Testis (tissue), 3 donors: ENCODE data around the gene TFCP2. TPM values are rescaled to one million over a fixed set of nuclear protein-coding genes. Genes with fewer than 3 reads are reported as not detected.

Experiments
- DNase-seq: peaks from one replicate; pipeline ENCODE4 v3.0.0-alpha.2; 2019
- H3K27ac ChIP-seq, 2 donors: fragments of 200-600 bp; sonication (generic); one replicate each; pipeline ENCODE4 v1.5.1; 2019
- H3K27me3 ChIP-seq: fragments of 200-600 bp; sonication (generic); one replicate; pipeline ENCODE4 v1.5.1; 2019
- H3K36me3 ChIP-seq: fragments of 200-600 bp; sonication (generic); one replicate; pipeline ENCODE4 v1.5.1; 2017; ENCODE audit warnings: low read depth; ENCODE audit errors: missing control alignments
- H3K4me1 ChIP-seq: fragments of 200-600 bp; sonication (generic); one replicate; pipeline ENCODE4 v1.5.1; 2019
- H3K4me3 ChIP-seq, 2 donors: fragments of 200-600 bp; sonication (generic); one replicate each; pipeline ENCODE4 v1.5.1; 2017 to 2019
- H3K9me3 ChIP-seq: fragments of 200-600 bp; sonication (generic); one replicate; pipeline ENCODE4 v1.5.1; 2017
- CTCF ChIP-seq, 3 experiments: fragments of 450-650 bp in 2 of 3; fragments of 200-600 bp in 1 of 3; sonication (generic) in 1 of 3; IDR thresholded peaks; one replicate each; pipeline ENCODE4 v1.5.1; 2016 to 2019; ENCODE audit warnings: antibody characterized with exemption in 3 of 3, mild to moderate bottlenecking in 2 of 3, moderate library complexity in 1 of 3
- POLR2A ChIP-seq: fragments of 450-650 bp; IDR thresholded peaks from one replicate; pipeline ENCODE4 v1.6.1; 2017; ENCODE audit warnings: antibody characterized with exemption, mild to moderate bottlenecking, moderate library complexity
- WGBS, 2 donors: methylation state at CpG; one replicate each; pipeline ENCODE4 v1.1.5; 2018; 5-methylcytosine and 5-hydroxymethylcytosine counted together
- intact Hi-C: fragments of 100-400 bp; cut with DNase I; formaldehyde crosslinking; loops from one replicate; pipeline ENCODE4 v1.15.1; 2023; ENCODE audit warnings: low total_unique reads
- polyA plus RNA-seq: library from polyadenylated mRNA; stranded (reverse); fragments of 350-450 nt; fragmentation: Illumina TruSeq; extraction: RNeasy Lipid Tissue Mini Kit (QIAGEN cat#74804); gene quantifications from one replicate; pipeline ENCODE4 v1.2.3, GENCODE V29; 2014; ENCODE audit warnings: low read depth, low replicate concordance; ENCODE audit not compliant: insufficient read depth
- total RNA-seq, 2 donors: library from RNA; depleted of rRNA; stranded (reverse); fragments of >200 nt; gene quantifications; one replicate each; pipeline ENCODE4 v1.2.3, GENCODE V29; 2016

TFCP2 gene
- total and polyA plus RNA-seq, 3 donors from 2014 or later = 13.8 to 17.2 (median 16.2) TPM

DNA sequence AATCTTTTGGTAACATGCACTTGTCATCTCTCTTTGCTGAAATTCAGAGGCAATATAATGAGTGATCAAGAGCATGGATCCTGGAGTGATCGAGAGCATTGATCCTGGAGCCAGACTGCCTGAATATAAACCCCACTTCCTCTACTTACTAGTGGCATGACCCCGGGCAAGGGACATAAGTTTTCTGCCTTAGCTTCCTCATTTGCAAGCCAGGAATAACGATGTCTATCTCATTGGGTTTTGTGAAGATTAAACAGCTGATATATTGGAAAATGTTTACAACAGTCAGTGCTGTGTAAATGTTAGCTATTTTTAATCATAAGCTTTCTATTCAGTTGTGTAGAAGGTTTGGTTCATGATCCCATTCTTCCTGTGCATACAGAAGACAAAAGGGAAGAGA, 87.2 kb downstream of the TFCP2 start:
- Histone ChIP-seq H3K36me3 (no peaks in the 10 kb centered on the region), H3K27ac (no peak overlapping the region), H3K4me1 (peaks cover 13% of the 10 kb centered on the region), H3K4me3 (no peak overlapping the region), H3K27me3 (no peaks in the 10 kb centered on the region), H3K9me3 (no peaks in the 10 kb centered on the region)
- no peak for TF ChIP-seq POLR2A
- TF ChIP-seq CTCF (IDR thresholded peaks at IDR 0.05) = no peak
- intact Hi-C loops = no loop called here
- 70 to 88% methylated on average over 3 of the region's 3 CpGs for WGBS, 2 donors
- no peak for DNase-seq

- DNase-seq = peak; percentile 99
- H3K27ac ChIP-seq = peak within 1 kb of the TSS; percentile 90 to 96
- H3K36me3 ChIP-seq = no peaks in the 10 kb centered on the region
- intact Hi-C loops = no loop called here
- 0 to 1% methylated on average over 16 to 72 of the region's 74 CpGs for WGBS, 2 donors
- H3K4me1 ChIP-seq = peaks cover 21% of the 10 kb centered on the region
- TF ChIP-seq CTCF (IDR thresholded peaks at IDR 0.05) (peak in 1 of 3 experiments; percentile 8), POLR2A (peak; percentile 94)
- H3K9me3 ChIP-seq = no peaks in the 10 kb centered on the region
- H3K4me3 ChIP-seq = peak within 1 kb of the TSS; percentile 89 to 94
- H3K27me3 ChIP-seq = no peaks in the 10 kb centered on the region
Measured at GRCh38 chr12:51083126-51083833, 89.7 kb downstream of the TFCP2 start, which contains the start of gene CSRNP2. Gene CSRNP2, minus strand, starts transcription at chr12:51083596. Its CDS starts 7,035 bp downstream, at chr12:51076561.

DNA sequence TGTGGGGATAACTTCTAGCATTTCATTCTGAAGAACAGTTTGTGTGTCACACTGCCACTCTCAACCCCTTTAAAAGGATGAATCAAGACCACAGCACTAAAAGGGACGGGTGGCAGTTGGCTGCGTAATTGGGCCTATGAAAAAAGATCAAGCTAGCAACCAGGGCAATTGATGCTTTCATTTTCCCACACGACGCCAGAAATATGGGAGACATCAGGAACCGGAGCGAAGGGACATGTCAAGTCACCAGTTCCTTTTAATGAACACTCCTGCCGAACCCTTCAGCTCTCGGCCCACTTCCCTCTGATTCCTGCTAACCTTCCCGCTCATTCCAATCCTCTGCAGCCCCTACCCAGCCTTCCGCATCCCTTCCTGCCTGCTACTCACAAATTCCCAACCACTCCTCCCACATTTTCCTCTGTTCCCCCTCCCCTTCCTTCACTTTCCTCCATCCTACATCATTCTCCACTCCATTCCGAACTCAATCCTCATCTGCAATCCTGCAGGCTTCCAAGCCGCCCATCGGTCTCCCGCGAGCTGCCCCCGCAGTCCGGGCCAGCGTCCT, 90.3 kb downstream of the TFCP2 start:
- TF ChIP-seq POLR2A (no peak), CTCF (IDR thresholded peaks at IDR 0.05) (no peak)
- DNase-seq = peak; percentile 34
- 0 to 1% methylated on average over 18 of the region's 18 CpGs for WGBS, 2 donors
- intact Hi-C loops = no loop called here
- no peaks in the 10 kb centered on the region for H3K36me3 ChIP-seq
- H3K27ac ChIP-seq = peak overlapping the region; percentile 90 to 96
- H3K4me1 ChIP-seq = peaks cover 27% of the 10 kb centered on the region
- no peaks in the 10 kb centered on the region for H3K9me3 ChIP-seq
- H3K4me3 ChIP-seq = peak overlapping the region; percentile 89 to 94
- H3K27me3 ChIP-seq = no peaks in the 10 kb centered on the region

GRCh38 chr12:51081421-51081820, 91.5 kb downstream of the TFCP2 start:
- Histone ChIP-seq H3K4me3 (no peak overlapping the region), H3K9me3 (no peaks in the 10 kb centered on the region), H3K36me3 (no peaks in the 10 kb centered on the region), H3K4me1 (peaks cover 36% of the 10 kb centered on the region), H3K27ac (peak overlapping the region in 1 of 2 donors; percentile 96), H3K27me3 (no peaks in the 10 kb centered on the region)
- intact Hi-C loops = no loop called here
- TF ChIP-seq CTCF (IDR thresholded peaks at IDR 0.05) (no peak), POLR2A (no peak)
- WGBS, 2 donors = 36 to 76% methylated on average over 1 of the region's 1 CpG
- no peak for DNase-seq
